OCI-LY1 (cell line): ENCODE results near the gene SSNA1.

Experiments used
- H2AFZ ChIP-seq: fragments of 200-600 bp; sonication (generic), shearing (Covaris generic); 2 replicates; pipeline ENCODE4 v1.6.0; 2014; ENCODE audit warnings: antibody characterized with exemption, mild to moderate bottlenecking, low read length
- H3F3A ChIP-seq: fragments of 200-600 bp; sonication (generic), shearing (Covaris generic); 2 replicates; pipeline ENCODE4 v1.6.0; 2014; ENCODE audit warnings: mild to moderate bottlenecking, antibody characterized with exemption, low read length, moderate library complexity; ENCODE audit not compliant: insufficient read depth
- H3K27ac ChIP-seq: fragments of 200-600 bp; sonication (generic); 2 replicates; pipeline ENCODE4 v1.5.1; 2014; ENCODE audit warnings: low read length, mixed run types, mild to moderate bottlenecking, low read depth; ENCODE audit not compliant: poor library complexity, severe bottlenecking
- H3K27me3 ChIP-seq: fragments of 200-600 bp; sonication (generic); 2 replicates; pipeline ENCODE4 v1.6.0; 2014; ENCODE audit warnings: antibody characterized with exemption, mild to moderate bottlenecking, low read length, moderate library complexity; ENCODE audit not compliant: insufficient read depth
- H3K36me3 ChIP-seq: fragments of 200-600 bp; sonication (generic); 2 replicates; pipeline ENCODE4 v1.6.1; 2014; ENCODE audit warnings: mild to moderate bottlenecking, antibody characterized with exemption, low read length, moderate library complexity, mixed read lengths; ENCODE audit not compliant: insufficient read depth
- H3K4me1 ChIP-seq: fragments of 200-600 bp; sonication (generic); 2 replicates; pipeline ENCODE4 v1.5.1; 2014; ENCODE audit warnings: mild to moderate bottlenecking, low read length, moderate library complexity; ENCODE audit not compliant: insufficient read depth, severe bottlenecking
- H3K4me2 ChIP-seq: fragments of 200-600 bp; sonication (generic), shearing (Covaris generic); 2 replicates; pipeline ENCODE4 v1.6.1; 2014; ENCODE audit warnings: low read length
- H3K4me3 ChIP-seq: fragments of 200-600 bp; sonication (generic); 2 replicates; pipeline ENCODE4 v1.5.1; 2014; ENCODE audit warnings: low read length, low read depth, mild to moderate bottlenecking, mixed read lengths; ENCODE audit not compliant: poor library complexity, severe bottlenecking
- H3K79me2 ChIP-seq: fragments of 200-600 bp; shearing (Covaris generic); 2 replicates; pipeline ENCODE4 v1.6.1; 2016; ENCODE audit warnings: mixed run types, low read length, mixed read lengths; ENCODE audit not compliant: insufficient read depth
- H3K9ac ChIP-seq: fragments of 200-600 bp; sonication (generic), shearing (Covaris generic); 2 replicates; pipeline ENCODE4 v1.6.1; 2014; ENCODE audit warnings: mild to moderate bottlenecking, low read length, mixed read lengths
- H3K9me2 ChIP-seq: fragments of 200-600 bp; sonication (generic), shearing (Covaris generic); 2 replicates; pipeline ENCODE4 v1.6.1; 2014; ENCODE audit warnings: low read depth, mild to moderate bottlenecking, low read length, mixed read lengths
- H3K9me3 ChIP-seq: fragments of 200-600 bp; shearing (Covaris generic); 2 replicates; pipeline ENCODE4 v1.6.1; 2014; ENCODE audit warnings: low read length, mixed read lengths
- H4K20me1 ChIP-seq: fragments of 200-600 bp; sonication (generic), shearing (Covaris generic); 2 replicates; pipeline ENCODE4 v1.6.0; 2016; ENCODE audit warnings: mild to moderate bottlenecking, low read length; ENCODE audit not compliant: insufficient read depth
- CTCF ChIP-seq: fragments of 200-600 bp; sonication (generic), shearing (Covaris generic); IDR thresholded peaks from 2 replicates; pipeline ENCODE4 v1.5.1; 2017; ENCODE audit warnings: mild to moderate bottlenecking, antibody characterized with exemption, low read length, moderate library complexity, mixed read lengths
- EZH2 ChIP-seq: fragments of 200-600 bp; sonication (generic), shearing (Covaris generic); IDR thresholded peaks from 2 replicates; pipeline ENCODE4 v1.8.0; 2017; ENCODE audit warnings: borderline replicate concordance, mixed run types, mild to moderate bottlenecking, antibody characterized with exemption, low read length, moderate library complexity, mixed read lengths

SSNA1 gene

GRCh38 chr9:137225699-137226331, 37.3 kb downstream of the SSNA1 start:
- TF ChIP-seq EZH2 (no peak), CTCF (no peak)
- Histone ChIP-seq H4K20me1 (no peaks in the 10 kb centered on the region), H3K9ac (no peak overlapping the region), H3K9me3 (no peaks in the 10 kb centered on the region), H3K9me2 (no peaks in the 10 kb centered on the region), H2AFZ (no peak overlapping the region), H3K27ac (no peak overlapping the region), H3K4me3 (no peak overlapping the region), H3K27me3 (peaks cover 9% of the 10 kb centered on the region; the same call in 1 of the 2 replicates), H3F3A (no peaks in the 10 kb centered on the region), H3K79me2 (no peaks in the 10 kb centered on the region), H3K36me3 (no peaks in the 10 kb centered on the region), H3K4me1 (peaks cover 17% of the 10 kb centered on the region), H3K4me2 (no peak overlapping the region)

- no peak overlapping the region for H3K27ac ChIP-seq
- H4K20me1 ChIP-seq, result no peaks in the 10 kb centered on the region
- H3K4me3 ChIP-seq, result no peak overlapping the region
- no peak for TF ChIP-seq CTCF
- no peak for TF ChIP-seq EZH2
- no peak overlapping the region for H2AFZ ChIP-seq
- H3K4me1 ChIP-seq, result peaks cover 17% of the 10 kb centered on the region
- H3K36me3 ChIP-seq, result no peaks in the 10 kb centered on the region
- no peak overlapping the region for H3K9ac ChIP-seq
- H3F3A ChIP-seq, result no peaks in the 10 kb centered on the region
- peaks cover 10% of the 10 kb centered on the region; the same call in 1 of the 2 replicates for H3K27me3 ChIP-seq
- no peak overlapping the region for H3K4me2 ChIP-seq
- H3K9me2 ChIP-seq, result no peaks in the 10 kb centered on the region
- H3K79me2 ChIP-seq, result no peaks in the 10 kb centered on the region
- H3K9me3 ChIP-seq, result no peaks in the 10 kb centered on the region
These were observed 38.0 kb downstream of the SSNA1 start for GRCh38 chr9:137226338-137227053.

GRCh38 chr9:137227054-137227852, 38.8 kb downstream of the SSNA1 start, which contains the start of gene RNF224:
Gene RNF224 (plus strand): TSS chr9:137227502. CDS start chr9:137228336, 834 bp downstream.
- H3K9ac ChIP-seq, result no peak within 1 kb of the TSS
- H3K27me3 ChIP-seq, result peaks cover 10% of the 10 kb centered on the region; the same call in 1 of the 2 replicates
- H3K4me2 ChIP-seq, result no peak within 1 kb of the TSS
- H4K20me1 ChIP-seq, result no peaks in the 10 kb centered on the region
- H2AFZ ChIP-seq, result no peak within 1 kb of the TSS
- peaks cover 16% of the 10 kb centered on the region for H3K4me1 ChIP-seq
- H3F3A ChIP-seq, result no peaks in the 10 kb centered on the region
- H3K4me3 ChIP-seq, result no peak within 1 kb of the TSS
- no peaks in the 10 kb centered on the region for H3K9me2 ChIP-seq
- H3K79me2 ChIP-seq, result no peaks in the 10 kb centered on the region
- no peaks in the 10 kb centered on the region for H3K9me3 ChIP-seq
- no peaks in the 10 kb centered on the region for H3K36me3 ChIP-seq
- no peak within 1 kb of the TSS for H3K27ac ChIP-seq
- TF ChIP-seq CTCF, result peak; percentile 96
- TF ChIP-seq EZH2, result no peak
